C4-2B (cell line): ENCODE data around the gene POTEG.
"Not testable (repeated sequence)": the region's sequence is repeated elsewhere in the genome, so short reads cannot be mapped to it uniquely, and the experiment has no call there.

Experiments
- ZFX ChIP-seq: fragments of 450-650 bp; IDR thresholded peaks from 2 replicates; pipeline ENCODE4 v1.6.1; 2017
- TF ChIP-seq, protein P1 (sequence below): fragments of 450-650 bp; conservative IDR thresholded peaks from 2 replicates; pipeline ENCODE4 v1.5.1; 2017; ENCODE audit warnings: mild to moderate bottlenecking

- TF ChIP-seq, protein P1, sequence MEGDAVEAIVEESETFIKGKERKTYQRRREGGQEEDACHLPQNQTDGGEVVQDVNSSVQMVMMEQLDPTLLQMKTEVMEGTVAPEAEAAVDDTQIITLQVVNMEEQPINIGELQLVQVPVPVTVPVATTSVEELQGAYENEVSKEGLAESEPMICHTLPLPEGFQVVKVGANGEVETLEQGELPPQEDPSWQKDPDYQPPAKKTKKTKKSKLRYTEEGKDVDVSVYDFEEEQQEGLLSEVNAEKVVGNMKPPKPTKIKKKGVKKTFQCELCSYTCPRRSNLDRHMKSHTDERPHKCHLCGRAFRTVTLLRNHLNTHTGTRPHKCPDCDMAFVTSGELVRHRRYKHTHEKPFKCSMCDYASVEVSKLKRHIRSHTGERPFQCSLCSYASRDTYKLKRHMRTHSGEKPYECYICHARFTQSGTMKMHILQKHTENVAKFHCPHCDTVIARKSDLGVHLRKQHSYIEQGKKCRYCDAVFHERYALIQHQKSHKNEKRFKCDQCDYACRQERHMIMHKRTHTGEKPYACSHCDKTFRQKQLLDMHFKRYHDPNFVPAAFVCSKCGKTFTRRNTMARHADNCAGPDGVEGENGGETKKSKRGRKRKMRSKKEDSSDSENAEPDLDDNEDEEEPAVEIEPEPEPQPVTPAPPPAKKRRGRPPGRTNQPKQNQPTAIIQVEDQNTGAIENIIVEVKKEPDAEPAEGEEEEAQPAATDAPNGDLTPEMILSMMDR = not testable (repeated sequence)
- TF ChIP-seq ZFX = not testable (repeated sequence)
Measured at GRCh38 chr14:19380137-19380536, 54.0 kb downstream of the POTEG start.
